HG02763 (cell line): ENCODE data around the gene TMEM269.

ENCODE experiments used
- ATAC-seq: cut with Tn5 transposase; IDR thresholded peaks from one replicate; pipeline ENCODE4 v1.9.1; 2021; ENCODE audit warnings: mild to moderate bottlenecking, moderate library complexity; ENCODE audit not compliant: unreplicated experiment

Gene TMEM269

GRCh38 chr1:42784946-42785693 lies at the start of gene TMEM269:
Gene TMEM269, plus strand, starts transcription at chr1:42784991. Its CDS starts 4,903 bp downstream, at chr1:42789894.
- no peak for ATAC-seq

GRCh38 chr1:42735056-42735455 lies 49.7 kb upstream of the TMEM269 start:
- no peak for ATAC-seq

- no peak for ATAC-seq
These were observed 49.2 kb upstream of the TMEM269 start for GRCh38 chr1:42735477-42736105.

GRCh38 chr1:42736152-42736551 lies 48.6 kb upstream of the TMEM269 start:
- no peak for ATAC-seq

GRCh38 chr1:42736571-42737200 lies 48.1 kb upstream of the TMEM269 start:
- ATAC-seq = no peak

GRCh38 chr1:42737257-42737656 lies 47.5 kb upstream of the TMEM269 start:
- ATAC-seq = no peak

- no peak for ATAC-seq
These were observed 46.7 kb upstream of the TMEM269 start for GRCh38 chr1:42737986-42738677.

GRCh38 chr1:42738678-42739226 lies 46.0 kb upstream of the TMEM269 start:
- ATAC-seq = no peak

GRCh38 chr1:42739753-42740700 lies 44.8 kb upstream of the TMEM269 start, which contains the start of gene CLDN19:
Gene CLDN19, minus strand, starts transcription at chr1:42740236. Its CDS starts 173 bp downstream, at chr1:42740063.
- no peak for ATAC-seq

- no peak for ATAC-seq
These were observed 43.8 kb upstream of the TMEM269 start for GRCh38 chr1:42740851-42741580.

- ATAC-seq = no peak
These were observed 43.1 kb upstream of the TMEM269 start for GRCh38 chr1:42741706-42742105.

- no peak for ATAC-seq
These were observed 42.6 kb upstream of the TMEM269 start for GRCh38 chr1:42742141-42742540.

- no peak for ATAC-seq
These were observed 42.0 kb upstream of the TMEM269 start for GRCh38 chr1:42742617-42743316.

GRCh38 chr1:42743317-42744147 lies 41.3 kb upstream of the TMEM269 start:
- no peak for ATAC-seq

GRCh38 chr1:42744148-42744413 lies 40.7 kb upstream of the TMEM269 start:
- ATAC-seq = no peak

- ATAC-seq = no peak
These were observed 38.9 kb upstream of the TMEM269 start for GRCh38 chr1:42745851-42746250.

GRCh38 chr1:42746436-42747105 lies 38.2 kb upstream of the TMEM269 start:
- ATAC-seq = no peak
